ENCODE results near the gene SNRPA. TPM values are rescaled to one million over a fixed set of nuclear protein-coding genes. Genes with fewer than 3 reads are reported as not detected.
A peak's percentile ranks its signal among the peaks of the same experiment; 100 is the strongest.

Gene SNRPA
- total RNA-seq, 3 donors from 2014 or later: 41.6 to 52.8 (median 52.1) TPM

GRCh38 chr19:40797963-40798682 lies 47.1 kb downstream of the SNRPA start:
- peak in 1 of 2 donors; percentile 74 for DNase-seq (ENCODE audit: low spot score in 2 of 2)
- TF ChIP-seq POLR2AphosphoS5 (IDR thresholded peaks at IDR 0.05) (peak in 1 of 3 donors; percentile 31), POLR2A (IDR thresholded peaks at IDR 0.05) (no peak)
- TF ChIP-seq, protein P1, sequence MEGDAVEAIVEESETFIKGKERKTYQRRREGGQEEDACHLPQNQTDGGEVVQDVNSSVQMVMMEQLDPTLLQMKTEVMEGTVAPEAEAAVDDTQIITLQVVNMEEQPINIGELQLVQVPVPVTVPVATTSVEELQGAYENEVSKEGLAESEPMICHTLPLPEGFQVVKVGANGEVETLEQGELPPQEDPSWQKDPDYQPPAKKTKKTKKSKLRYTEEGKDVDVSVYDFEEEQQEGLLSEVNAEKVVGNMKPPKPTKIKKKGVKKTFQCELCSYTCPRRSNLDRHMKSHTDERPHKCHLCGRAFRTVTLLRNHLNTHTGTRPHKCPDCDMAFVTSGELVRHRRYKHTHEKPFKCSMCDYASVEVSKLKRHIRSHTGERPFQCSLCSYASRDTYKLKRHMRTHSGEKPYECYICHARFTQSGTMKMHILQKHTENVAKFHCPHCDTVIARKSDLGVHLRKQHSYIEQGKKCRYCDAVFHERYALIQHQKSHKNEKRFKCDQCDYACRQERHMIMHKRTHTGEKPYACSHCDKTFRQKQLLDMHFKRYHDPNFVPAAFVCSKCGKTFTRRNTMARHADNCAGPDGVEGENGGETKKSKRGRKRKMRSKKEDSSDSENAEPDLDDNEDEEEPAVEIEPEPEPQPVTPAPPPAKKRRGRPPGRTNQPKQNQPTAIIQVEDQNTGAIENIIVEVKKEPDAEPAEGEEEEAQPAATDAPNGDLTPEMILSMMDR (IDR thresholded peaks at IDR 0.05): peak; percentile 67 to 77 (median 76)
- H3K27ac ChIP-seq: peak overlapping the region; percentile 96 to 97
- no peaks in the 10 kb centered on the region for H3K9me3 ChIP-seq
- no peaks in the 10 kb centered on the region for H3K36me3 ChIP-seq
- H3K4me1 ChIP-seq: peaks cover 24 to 29% of the 10 kb centered on the region in 2 donors
- intact Hi-C loops (cut with DNase I; ENCODE audit: low total_unique reads): no loop called here
- H3K27me3 ChIP-seq: no peaks in the 10 kb centered on the region
- peak overlapping the region; percentile 75 to 97 (median 97) for H3K4me3 ChIP-seq

DNA sequence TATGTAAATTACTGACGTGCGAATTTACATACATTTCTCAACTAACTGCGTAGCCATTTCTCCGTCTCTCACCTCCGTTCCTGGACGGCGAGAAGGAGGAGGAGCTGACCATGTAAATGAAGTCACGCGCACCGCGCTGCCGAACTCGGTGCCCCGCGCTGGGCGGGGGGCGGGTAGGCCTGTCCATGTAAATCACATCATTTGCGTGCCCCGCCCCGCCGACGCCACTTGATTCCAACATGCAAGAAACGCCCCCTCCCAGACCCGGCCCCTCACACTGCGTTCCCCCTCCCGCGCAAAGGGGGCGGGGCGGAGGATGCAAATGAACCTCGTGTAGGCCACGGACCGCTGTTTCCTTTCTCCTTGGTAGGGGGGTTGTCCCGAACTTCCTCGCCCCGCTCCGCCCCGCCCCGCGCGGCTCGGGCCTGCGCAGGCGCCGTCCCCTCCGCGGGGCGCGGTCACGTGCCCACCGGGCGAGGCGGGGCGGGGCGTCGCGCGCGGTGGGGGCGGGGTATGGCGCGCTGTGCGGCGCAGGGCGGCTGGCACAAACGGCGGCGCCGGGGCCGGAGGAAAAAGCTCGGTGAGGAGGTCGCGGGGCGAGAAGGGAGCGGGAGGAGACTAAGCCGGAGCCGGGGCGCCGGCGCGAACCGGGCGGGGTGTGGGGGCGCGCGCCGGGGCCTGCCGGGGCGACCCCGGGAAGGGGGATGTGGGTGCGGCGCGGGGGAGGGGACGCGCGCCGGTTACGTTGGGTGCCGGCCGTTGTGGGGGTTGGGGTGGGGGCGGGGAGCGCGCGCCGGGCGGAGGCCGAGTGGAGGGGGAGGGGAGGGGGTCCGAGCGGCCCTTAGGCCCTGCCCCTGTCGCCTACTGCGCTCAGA lies 47.9 kb downstream of the SNRPA start, which contains the start of gene EGLN2:
Gene EGLN2 (plus strand): TSS at position 509 of the 875 bp plus-strand sequence. CDS start 1,382 bp downstream, outside the sequence.
- DNase-seq (ENCODE audit: low spot score in 2 of 2): peak; percentile 100
- Histone ChIP-seq H3K27me3 (no peaks in the 10 kb centered on the region), H3K4me1 (peaks cover 31 to 37% of the 10 kb centered on the region in 2 donors), H3K9me3 (no peaks in the 10 kb centered on the region), H3K36me3 (no peaks in the 10 kb centered on the region), H3K27ac (peak within 1 kb of the TSS; percentile 96 to 97), H3K4me3 (peak within 1 kb of the TSS; percentile 75 to 97 (median 97))
- TF ChIP-seq POLR2AphosphoS5 (IDR thresholded peaks at IDR 0.05): peak; percentile 73 to 82 (median 78)
- TF ChIP-seq, protein P1 (IDR thresholded peaks at IDR 0.05): no peak
- peak; percentile 41 for TF ChIP-seq POLR2A (IDR thresholded peaks at IDR 0.05)
- intact Hi-C loops (cut with DNase I; ENCODE audit: low total_unique reads): no loop called here

- Histone ChIP-seq H3K36me3 (no peaks in the 10 kb centered on the region), H3K27ac (peak overlapping the region; percentile 96 to 97), H3K4me3 (peak overlapping the region; percentile 75 to 97 (median 97)), H3K9me3 (no peaks in the 10 kb centered on the region), H3K27me3 (no peaks in the 10 kb centered on the region), H3K4me1 (peaks cover 32 to 45% of the 10 kb centered on the region in 2 donors)
- TF ChIP-seq, protein P1 (IDR thresholded peaks at IDR 0.05): no peak
- TF ChIP-seq POLR2AphosphoS5 (IDR thresholded peaks at IDR 0.05): no peak
- no peak for TF ChIP-seq POLR2A (IDR thresholded peaks at IDR 0.05)
- no peak for DNase-seq (ENCODE audit: low spot score in 2 of 2)
- intact Hi-C loops (cut with DNase I; ENCODE audit: low total_unique reads): no loop called here
These were observed 48.7 kb downstream of the SNRPA start for GRCh38 chr19:40799558-40800338.

DNA sequence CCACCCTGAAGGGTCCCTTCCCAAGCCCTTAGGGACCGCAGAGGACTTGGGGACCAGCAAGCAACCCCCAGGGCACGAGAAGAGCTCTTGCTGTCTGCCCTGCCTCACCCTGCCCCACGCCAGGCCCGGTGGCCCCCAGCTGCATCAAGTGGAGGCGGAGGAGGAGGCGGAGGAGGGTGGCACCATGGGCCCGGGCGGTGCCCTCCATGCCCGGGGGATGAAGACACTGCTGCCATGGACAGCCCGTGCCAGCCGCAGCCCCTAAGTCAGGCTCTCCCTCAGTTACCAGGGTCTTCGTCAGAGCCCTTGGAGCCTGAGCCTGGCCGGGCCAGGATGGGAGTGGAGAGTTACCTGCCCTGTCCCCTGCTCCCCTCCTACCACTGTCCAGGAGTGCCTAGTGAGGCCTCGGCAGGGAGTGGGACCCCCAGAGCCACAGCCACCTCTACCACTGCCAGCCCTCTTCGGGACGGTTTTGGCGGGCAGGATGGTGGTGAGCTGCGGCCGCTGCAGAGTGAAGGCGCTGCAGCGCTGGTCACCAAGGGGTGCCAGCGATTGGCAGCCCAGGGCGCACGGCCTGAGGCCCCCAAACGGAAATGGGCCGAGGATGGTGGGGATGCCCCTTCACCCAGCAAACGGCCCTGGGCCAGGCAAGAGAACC lies 49.5 kb downstream of the SNRPA start:
- peak overlapping the region; percentile 96 to 97 for H3K27ac ChIP-seq
- intact Hi-C loops (cut with DNase I; ENCODE audit: low total_unique reads): no loop called here
- H3K36me3 ChIP-seq: no peaks in the 10 kb centered on the region
- no peaks in the 10 kb centered on the region for H3K27me3 ChIP-seq
- H3K4me3 ChIP-seq: peak overlapping the region; percentile 75 to 97 (median 97)
- no peak for TF ChIP-seq POLR2AphosphoS5 (IDR thresholded peaks at IDR 0.05)
- TF ChIP-seq POLR2A (IDR thresholded peaks at IDR 0.05): no peak
- TF ChIP-seq, protein P1 (IDR thresholded peaks at IDR 0.05): no peak
- no peak for DNase-seq (ENCODE audit: low spot score in 2 of 2)
- H3K9me3 ChIP-seq: no peaks in the 10 kb centered on the region
- peaks cover 32 to 52% of the 10 kb centered on the region in 2 donors for H3K4me1 ChIP-seq

All from breast epithelium (tissue), 4 donors.